A375 (cell line): ENCODE results near the gene RSKR. TPM values are rescaled to one million over a fixed set of nuclear protein-coding genes. Genes with fewer than 3 reads are reported as not detected.

ENCODE experiments used
- total RNA-seq: library from RNA; depleted of rRNA; stranded (reverse); fragments of >200 nt; shearing (Covaris generic); gene quantifications from 2 replicates; pipeline ENCODE4 v1.2.3, GENCODE V29; 2014; rRNA removed

The RSKR gene
- 6.3 and 7.8 TPM in 2 replicates for total RNA-seq

GRCh38 chr17:28613931-28614381 is at the start of gene RSKR:
RSKR (minus strand) TSS chr17:28614185; CDS start chr17:28614161, 24 bp downstream.

GRCh38 chr17:28661635-28662526 is 47.9 kb upstream of the RSKR start, which contains the start of the genes SDF2 and SUPT6H:
SDF2 (minus strand) TSS chr17:28661906; CDS start chr17:28661876, 30 bp downstream.
SUPT6H (plus strand) TSS chr17:28662205; CDS start chr17:28673402, 11,197 bp downstream.

GRCh38 chr17:28644787-28645575 is 31.0 kb upstream of the RSKR start, which contains the start of gene BLTP2:
BLTP2 (minus strand) TSS chr17:28645158; CDS start chr17:28645056, 102 bp downstream.

GRCh38 chr17:28598799-28599310 is 15.1 kb downstream of the RSKR start, which contains the start of gene SPAG5:
SPAG5 (minus strand) TSS chr17:28599025; CDS start chr17:28598946, 79 bp downstream.

GRCh38 chr17:28576758-28577465 is 37.1 kb downstream of the RSKR start, which contains the start of gene ALDOC:
ALDOC (minus strand) TSS chr17:28576895; CDS start chr17:28575532, 1,363 bp downstream.

GRCh38 chr17:28571361-28572122 is 42.4 kb downstream of the RSKR start, which contains the start of gene PIGS:
PIGS (minus strand) TSS chr17:28571524; CDS start chr17:28571496, 28 bp downstream.

Other genes starting within 250 kb of the RSKR start
- gene SEBOX, start 249.0 kb downstream of the RSKR start, total RNA-seq = not detected in 2 replicates
- 0.05 TPM in 1 of 2 replicates, not detected in the other for gene VTN, start 243.9 kb downstream of the RSKR start, total RNA-seq
- gene SARM1, start 242.5 kb downstream of the RSKR start, total RNA-seq = 10.8 and 13.0 TPM in 2 replicates
- 6.2 and 9.2 TPM in 2 replicates for gene SLC46A1, start 208.0 kb downstream of the RSKR start, total RNA-seq
- not detected in 2 replicates for gene SLC13A2, start 140.5 kb downstream of the RSKR start, total RNA-seq
- 0.11 TPM in 1 of 2 replicates, not detected in the other for gene FOXN1, start 107.8 kb downstream of the RSKR start, total RNA-seq
- 41.9 and 42.8 TPM in 2 replicates for gene UNC119, start 61.6 kb downstream of the RSKR start, total RNA-seq
- gene PIGS, start 42.7 kb downstream of the RSKR start, total RNA-seq = 64.5 and 79.7 TPM in 2 replicates
- 116 and 133 TPM in 2 replicates for gene ALDOC, start 37.3 kb downstream of the RSKR start, total RNA-seq
- 97.4 and 108 TPM in 2 replicates for gene SPAG5, start 15.2 kb downstream of the RSKR start, total RNA-seq
- gene BLTP2, start 31.0 kb upstream of the RSKR start, total RNA-seq = 114 and 124 TPM in 2 replicates
- gene SDF2, start 47.7 kb upstream of the RSKR start, total RNA-seq = 44.1 and 50.7 TPM in 2 replicates
- gene SUPT6H, start 48.0 kb upstream of the RSKR start, total RNA-seq = 61.7 and 66.9 TPM in 2 replicates
- 7.3 and 10.3 TPM in 2 replicates for gene PROCA1, start 97.7 kb upstream of the RSKR start, total RNA-seq
- gene RAB34, start 103.7 kb upstream of the RSKR start, total RNA-seq = 217 and 273 TPM in 2 replicates
- gene RPL23A, start 105.8 kb upstream of the RSKR start, total RNA-seq = 965 and 1,132 TPM in 2 replicates
- gene TLCD1, start 112.0 kb upstream of the RSKR start, total RNA-seq = 16.1 and 18.9 TPM in 2 replicates
- 2.7 and 3.1 TPM in 2 replicates for gene NEK8, start 114.6 kb upstream of the RSKR start, total RNA-seq
- gene TRAF4, start 129.8 kb upstream of the RSKR start, total RNA-seq = 91.1 and 92.0 TPM in 2 replicates
- gene FAM222B, start 228.6 kb upstream of the RSKR start, total RNA-seq = 10.9 and 11.8 TPM in 2 replicates
- 24.2 and 35.3 TPM in 2 replicates for gene ERAL1, start 240.8 kb upstream of the RSKR start, total RNA-seq